Type B pancreatic cell (in vitro differentiated cells): ENCODE measurements around the gene ETV6. TPM values are rescaled to one million over a fixed set of nuclear protein-coding genes. Genes with fewer than 3 reads are reported as not detected.

Experiments used
- DNase-seq: peaks from one replicate; pipeline ENCODE4 v3.0.0; 2021; ENCODE audit warnings: mixed read lengths; ENCODE audit not compliant: unreplicated experiment; ENCODE audit errors: extremely low spot score
- H3K27ac Mint-ChIP-seq: 2 replicates; pipeline ENCODE4 v1.8.0; 2021; ENCODE audit warnings: mild to moderate bottlenecking, mixed read lengths
- H3K27me3 Mint-ChIP-seq: 2 replicates; pipeline ENCODE4 v1.8.0; 2021; ENCODE audit warnings: mixed read lengths
- H3K36me3 Mint-ChIP-seq: 2 replicates; pipeline ENCODE4 v1.8.0; 2021; ENCODE audit warnings: mixed read lengths
- H3K4me1 Mint-ChIP-seq: one replicate; pipeline ENCODE4 v1.8.0; 2021; ENCODE audit warnings: mixed read lengths; ENCODE audit not compliant: unreplicated experiment
- H3K4me3 Mint-ChIP-seq: 2 replicates; pipeline ENCODE4 v1.8.0; 2021; ENCODE audit warnings: mild to moderate bottlenecking, mixed read lengths
- H3K9me3 Mint-ChIP-seq: 2 replicates; pipeline ENCODE4 v1.8.0; 2021; ENCODE audit warnings: mixed read lengths
- CTCF ChIP-seq: fragments of 200-600 bp; sonication (generic); conservative IDR thresholded peaks from 2 replicates; pipeline ENCODE4 v1.5.0; 2021; ENCODE audit warnings: antibody characterized with exemption, mild to moderate bottlenecking
- total RNA-seq: library from RNA; stranded (reverse); gene quantifications from 2 replicates; pipeline ENCODE4 v1.2.1, GENCODE V29; 2021; ENCODE audit warnings: low replicate concordance

The ETV6 gene
- total RNA-seq, 1 donor from 2014 or later = 26.5 TPM

DNA sequence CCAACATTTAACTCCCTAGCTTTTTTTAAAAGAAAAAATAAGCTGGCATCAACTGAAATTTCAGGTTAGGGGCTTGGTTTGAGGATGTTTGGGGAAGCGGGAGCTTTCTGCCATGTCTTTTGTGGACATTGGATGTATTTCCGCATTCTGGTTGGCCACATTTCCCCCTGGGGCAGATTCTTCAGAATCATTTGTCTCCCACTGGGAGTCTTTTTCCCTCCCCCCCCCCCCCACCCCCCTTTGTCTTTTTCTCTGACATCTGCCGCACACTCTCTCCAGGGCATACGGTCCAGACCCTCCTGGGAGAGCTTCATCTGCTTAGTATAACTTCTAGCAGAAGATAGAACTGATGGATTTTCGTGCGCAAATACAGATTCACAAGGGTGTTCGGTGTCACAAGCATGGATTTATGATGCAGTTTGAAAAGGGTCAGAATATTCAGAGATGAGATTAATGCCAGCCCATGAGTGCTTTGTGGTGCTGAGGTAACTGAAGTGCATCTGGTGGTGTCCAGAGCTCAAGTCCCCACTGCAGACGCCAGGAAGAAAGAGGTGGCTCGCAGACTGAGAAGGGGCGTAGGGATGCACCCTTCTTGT lies 40.2 kb downstream of the ETV6 start:
- Mint-ChIP-seq H3K9me3 (peaks cover 6% of the 10 kb centered on the region), H3K4me1 (peaks cover 19% of the 10 kb centered on the region), H3K27me3 (peaks cover 6% of the 10 kb centered on the region), H3K4me3 (peak overlapping the region; percentile 1), H3K27ac (peak overlapping the region; percentile 0), H3K36me3 (peaks cover 30% of the 10 kb centered on the region)
- no peak for DNase-seq
- TF ChIP-seq CTCF = no peak

- peaks cover 6% of the 10 kb centered on the region for H3K9me3 Mint-ChIP-seq
- TF ChIP-seq CTCF = no peak
- no peak for DNase-seq
- peaks cover 32% of the 10 kb centered on the region for H3K36me3 Mint-ChIP-seq
- peaks cover 14% of the 10 kb centered on the region for H3K4me1 Mint-ChIP-seq
- no peak overlapping the region for H3K27ac Mint-ChIP-seq
- peaks cover 6% of the 10 kb centered on the region for H3K27me3 Mint-ChIP-seq
- H3K4me3 Mint-ChIP-seq = no peak overlapping the region
These were observed 43.6 kb downstream of the ETV6 start for GRCh38 chr12:11693067-11693466.

DNA sequence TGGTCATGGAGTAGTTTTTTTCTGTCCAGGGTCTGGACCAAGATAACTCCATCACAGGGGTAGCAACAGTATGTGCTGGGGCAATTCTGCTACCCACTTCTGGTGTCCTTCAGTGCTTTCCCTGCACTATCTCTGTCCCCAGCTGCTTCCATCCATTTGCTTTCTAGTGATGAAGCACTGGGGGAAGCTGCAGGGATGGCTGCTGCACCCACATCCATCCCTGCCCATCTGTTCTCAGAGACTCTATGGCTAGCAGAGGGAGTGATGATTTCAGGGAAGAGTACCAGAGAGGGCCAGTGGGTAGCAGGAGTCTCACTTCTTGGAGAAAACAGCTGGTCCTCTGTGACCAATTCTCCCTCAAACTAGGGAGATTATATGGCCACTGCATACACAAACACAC lies 44.1 kb downstream of the ETV6 start:
- Mint-ChIP-seq H3K9me3 (peaks cover 6% of the 10 kb centered on the region), H3K27ac (no peak overlapping the region), H3K27me3 (peaks cover 6% of the 10 kb centered on the region), H3K4me1 (peaks cover 13% of the 10 kb centered on the region), H3K4me3 (no peak overlapping the region), H3K36me3 (peaks cover 32% of the 10 kb centered on the region)
- DNase-seq = no peak
- no peak for TF ChIP-seq CTCF

DNA sequence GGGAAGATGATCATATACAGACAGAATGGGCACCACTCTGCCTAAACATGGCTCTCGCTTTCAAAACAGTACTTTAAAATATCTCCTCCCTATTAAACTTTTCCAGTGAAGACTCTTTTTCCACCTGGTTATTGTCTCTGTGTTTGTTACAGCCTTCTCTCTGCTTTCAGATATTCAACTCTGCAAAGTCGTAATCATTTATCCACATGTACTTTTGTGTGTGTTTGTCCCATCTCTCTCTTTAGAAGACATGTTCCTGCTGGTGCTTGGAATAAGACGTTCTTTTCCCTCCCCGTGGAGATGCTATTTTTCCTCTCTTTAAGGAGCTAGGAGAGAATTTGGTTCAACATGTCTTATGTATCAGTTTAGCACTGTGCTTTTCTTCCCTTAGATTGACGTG lies 45.1 kb downstream of the ETV6 start:
- no peak for DNase-seq
- Mint-ChIP-seq H3K36me3 (peaks cover 27% of the 10 kb centered on the region), H3K4me1 (peaks cover 7% of the 10 kb centered on the region), H3K4me3 (no peak overlapping the region), H3K9me3 (peaks cover 6% of the 10 kb centered on the region), H3K27me3 (peaks cover 6% of the 10 kb centered on the region), H3K27ac (no peak overlapping the region)
- no peak for TF ChIP-seq CTCF

GRCh38 chr12:11695321-11695720 lies 45.8 kb downstream of the ETV6 start:
- H3K27ac Mint-ChIP-seq = no peak overlapping the region
- peaks cover under 1% of the 10 kb centered on the region for H3K27me3 Mint-ChIP-seq
- no peak for DNase-seq
- H3K36me3 Mint-ChIP-seq = peaks cover 20% of the 10 kb centered on the region
- H3K4me1 Mint-ChIP-seq = peaks cover under 1% of the 10 kb centered on the region
- peaks cover under 1% of the 10 kb centered on the region for H3K9me3 Mint-ChIP-seq
- TF ChIP-seq CTCF = no peak
- no peak overlapping the region for H3K4me3 Mint-ChIP-seq

- DNase-seq = no peak
- no peak for TF ChIP-seq CTCF
- no peak overlapping the region for H3K27ac Mint-ChIP-seq
- H3K27me3 Mint-ChIP-seq = no peaks in the 10 kb centered on the region
- H3K9me3 Mint-ChIP-seq = no peaks in the 10 kb centered on the region
- peaks cover 1% of the 10 kb centered on the region for H3K4me1 Mint-ChIP-seq
- peaks cover 19% of the 10 kb centered on the region for H3K36me3 Mint-ChIP-seq
- H3K4me3 Mint-ChIP-seq = no peak overlapping the region
These were observed 46.6 kb downstream of the ETV6 start for GRCh38 chr12:11696084-11696483.
